Sigmoid colon (tissue), 7 donors: ENCODE data around the gene OR1J4. TPM values are rescaled to one million over a fixed set of nuclear protein-coding genes. Genes with fewer than 3 reads are reported as not detected.

Experiments
- DNase-seq: peaks from one replicate; pipeline ENCODE4 v3.0.0-alpha.2; 2019
- H3K27ac ChIP-seq, 4 donors: fragments of 200-600 bp; sonication (generic); one replicate each; pipeline ENCODE4 v1.5.1; 2016 to 2019; ENCODE audit warnings: mild to moderate bottlenecking in 1 of 4
- H3K27me3 ChIP-seq, 3 donors: fragments of 200-600 bp; sonication (generic); one replicate each; pipeline ENCODE4 v1.5.1; 2019; ENCODE audit warnings: mild to moderate bottlenecking in 1 of 3
- H3K36me3 ChIP-seq, 4 donors: fragments of 200-600 bp; sonication (generic); one replicate each; pipeline ENCODE4 v1.5.1; 2016 to 2019
- H3K4me1 ChIP-seq, 4 donors: fragments of 200-600 bp; sonication (generic); one replicate each; pipeline ENCODE4 v1.5.1; 2017 to 2019
- H3K4me3 ChIP-seq, 4 donors: fragments of 200-600 bp; sonication (generic); one replicate each; pipeline ENCODE4 v1.5.1; 2017 to 2019; ENCODE audit warnings: mild to moderate bottlenecking in 2 of 4, moderate library complexity in 1 of 4
- H3K9me3 ChIP-seq, 4 donors: fragments of 200-600 bp in 3 of 4; sonication (generic) in 3 of 4; one replicate each; pipeline versions ENCODE4 v1.5.1 to v1.6.1; 2013 to 2019
- EP300 ChIP-seq, 4 donors: sonication (generic); formaldehyde crosslinking; IDR thresholded peaks; one replicate each; pipeline ENCODE4 v1.6.1; 2017; ENCODE audit warnings: antibody characterized with exemption in 4 of 4
- POLR2A ChIP-seq, 2 donors: fragments of 450-650 bp; IDR thresholded peaks; one replicate each; pipeline ENCODE4 v1.6.1; 2016; ENCODE audit warnings: antibody characterized with exemption in 2 of 2, mild to moderate bottlenecking in 2 of 2, moderate library complexity in 2 of 2
- POLR2AphosphoS5 ChIP-seq, 4 donors: sonication (generic); formaldehyde crosslinking; IDR thresholded peaks; one replicate each; pipeline ENCODE4 v1.6.1; 2017; ENCODE audit warnings: antibody characterized with exemption in 4 of 4
- WGBS, 2 donors: extraction: QIAGEN DNeasy Blood & Tissue Kit; methylation state at CpG; one replicate each; pipeline ENCODE4 v1.1.7; 2013; 5-methylcytosine and 5-hydroxymethylcytosine counted together
- intact Hi-C: fragments of 100-400 bp; cut with DNase I; formaldehyde crosslinking; loops from one replicate; pipeline ENCODE4 v1.15.1; 2023
- polyA plus RNA-seq, 3 donors: library from polyadenylated mRNA; stranded (reverse); fragments of 200-250 nt; gene quantifications; one replicate each; pipeline ENCODE4 v1.2.3, GENCODE V29; 2013
- total RNA-seq, 4 donors: library from RNA; depleted of rRNA; stranded (reverse); fragments of >200 nt; gene quantifications; one replicate each; pipeline ENCODE4 v1.1.0, GENCODE V29; 2016
- TF ChIP-seq, protein P1 (sequence below), 4 experiments: fragments of 450-650 bp in 3 of 4; fragments of 200-600 bp in 1 of 4; IDR thresholded peaks; one replicate each; pipeline ENCODE4 v1.5.1; 2016 to 2019; ENCODE audit warnings: antibody characterized with exemption in 4 of 4, mild to moderate bottlenecking in 3 of 4, moderate library complexity in 2 of 4
- donor health status: healthy with polysubstance abuse.
- donor health status: Bipolar disorder and iron deficiency.
- donor health status: healthy.

Gene OR1J4
- total and polyA plus RNA-seq, 7 donors = not detected

DNA sequence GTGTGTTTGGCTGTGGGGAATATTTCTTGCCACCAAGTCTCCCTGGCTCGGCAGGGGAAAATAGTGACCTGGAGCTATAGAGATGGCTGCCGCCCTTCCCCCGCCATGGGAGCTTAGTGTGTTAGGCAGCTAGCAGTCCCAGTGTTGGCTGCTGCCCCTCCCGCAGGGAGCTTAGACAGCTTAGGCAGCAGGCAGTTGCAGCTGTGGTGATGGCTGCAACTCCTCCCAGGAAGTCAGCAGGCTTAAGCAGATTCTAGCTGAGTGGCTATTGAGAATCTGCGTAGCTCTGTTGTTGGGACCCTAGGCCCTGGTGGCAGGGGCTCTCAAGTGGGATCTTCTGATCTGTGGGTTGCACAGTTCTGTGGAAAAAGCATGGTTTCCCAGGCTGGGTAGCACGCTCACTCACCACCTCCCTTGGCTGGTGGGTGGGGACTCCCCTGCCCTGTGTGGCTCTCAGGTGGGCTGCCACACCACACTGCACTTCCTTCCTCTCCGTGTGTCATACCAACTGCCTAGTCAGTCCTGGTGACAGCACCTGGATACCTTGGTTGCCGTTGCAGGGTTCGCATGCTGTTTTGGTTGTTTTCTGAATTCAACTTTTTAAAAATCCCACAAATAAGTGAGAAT lies 43.3 kb downstream of the OR1J4 start:
- no peak for DNase-seq
- TF ChIP-seq, protein P1, sequence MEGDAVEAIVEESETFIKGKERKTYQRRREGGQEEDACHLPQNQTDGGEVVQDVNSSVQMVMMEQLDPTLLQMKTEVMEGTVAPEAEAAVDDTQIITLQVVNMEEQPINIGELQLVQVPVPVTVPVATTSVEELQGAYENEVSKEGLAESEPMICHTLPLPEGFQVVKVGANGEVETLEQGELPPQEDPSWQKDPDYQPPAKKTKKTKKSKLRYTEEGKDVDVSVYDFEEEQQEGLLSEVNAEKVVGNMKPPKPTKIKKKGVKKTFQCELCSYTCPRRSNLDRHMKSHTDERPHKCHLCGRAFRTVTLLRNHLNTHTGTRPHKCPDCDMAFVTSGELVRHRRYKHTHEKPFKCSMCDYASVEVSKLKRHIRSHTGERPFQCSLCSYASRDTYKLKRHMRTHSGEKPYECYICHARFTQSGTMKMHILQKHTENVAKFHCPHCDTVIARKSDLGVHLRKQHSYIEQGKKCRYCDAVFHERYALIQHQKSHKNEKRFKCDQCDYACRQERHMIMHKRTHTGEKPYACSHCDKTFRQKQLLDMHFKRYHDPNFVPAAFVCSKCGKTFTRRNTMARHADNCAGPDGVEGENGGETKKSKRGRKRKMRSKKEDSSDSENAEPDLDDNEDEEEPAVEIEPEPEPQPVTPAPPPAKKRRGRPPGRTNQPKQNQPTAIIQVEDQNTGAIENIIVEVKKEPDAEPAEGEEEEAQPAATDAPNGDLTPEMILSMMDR (IDR thresholded peaks at IDR 0.05) = no peak
- TF ChIP-seq POLR2A (IDR thresholded peaks at IDR 0.05) = no peak
- TF ChIP-seq POLR2AphosphoS5 (IDR thresholded peaks at IDR 0.05) = no peak
- TF ChIP-seq EP300 (IDR thresholded peaks at IDR 0.05) = no peak
- 49 to 53% methylated on average over 9 of the region's 9 CpGs for WGBS, 2 donors

DNA sequence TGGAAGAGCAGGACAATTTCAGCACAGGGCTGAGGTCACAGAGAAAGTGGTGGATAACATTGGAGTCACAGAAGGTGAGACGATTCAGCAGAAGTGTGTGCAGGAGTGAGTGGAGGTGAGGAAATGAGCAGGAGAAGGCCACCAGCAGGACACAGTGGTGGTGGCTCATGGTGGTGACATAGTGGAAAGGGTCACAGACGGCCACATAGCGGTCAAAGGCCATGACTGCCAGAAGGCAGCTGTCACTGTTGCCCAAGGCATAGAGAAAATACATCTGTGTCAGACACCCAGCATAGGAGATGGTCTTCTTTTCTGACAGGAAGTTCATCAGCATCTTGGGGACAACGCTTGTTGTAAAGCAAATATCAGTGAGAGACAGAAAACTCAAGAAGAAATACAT lies 49.0 kb downstream of the OR1J4 start:
- no peak for DNase-seq
- intact Hi-C loops = no loop called here
- Histone ChIP-seq H3K4me1 (no peaks in the 10 kb centered on the region), H3K27ac (no peak overlapping the region), H3K4me3 (no peak overlapping the region), H3K36me3 (no peaks in the 10 kb centered on the region), H3K27me3 (no peaks in the 10 kb centered on the region), H3K9me3 (no peaks in the 10 kb centered on the region)
- no peak for TF ChIP-seq EP300 (IDR thresholded peaks at IDR 0.05)
- TF ChIP-seq, protein P1 (IDR thresholded peaks at IDR 0.05) = no peak
- TF ChIP-seq POLR2A (IDR thresholded peaks at IDR 0.05) = no peak
- TF ChIP-seq POLR2AphosphoS5 (IDR thresholded peaks at IDR 0.05) = no peak
- 90 to 93% methylated on average over 4 of the region's 4 CpGs for WGBS, 2 donors

More for the DNA sequence above, 43.3 kb downstream of the OR1J4 start:
- H3K36me3 ChIP-seq = no peaks in the 10 kb centered on the region
- intact Hi-C loops = no loop called here
- no peak overlapping the region for H3K27ac ChIP-seq
- no peaks in the 10 kb centered on the region for H3K9me3 ChIP-seq
- no peaks in the 10 kb centered on the region for H3K27me3 ChIP-seq
- no peaks in the 10 kb centered on the region for H3K4me1 ChIP-seq
- no peak overlapping the region for H3K4me3 ChIP-seq

Other genes starting within 250 kb of the OR1J4 start
- 100 to 1,000 TPM in 2 of 4 donors, 10 to 100 TPM in 2; 72.6 to 150 (median 121) TPM for gene PTGS1, start 148.1 kb upstream of the OR1J4 start, total RNA-seq
- 10 to 100 TPM in 1 of 3 donors, 1 to 10 TPM in 2; 3.0 to 10.8 (median 4.2) TPM for gene PTGS1, start 148.1 kb upstream of the OR1J4 start, polyA plus RNA-seq
- not detected for gene OR1J1, start 41.2 kb upstream of the OR1J4 start, total RNA-seq
- not detected for gene OR1J1, start 41.2 kb upstream of the OR1J4 start, polyA plus RNA-seq
- under 1 TPM in 1 of 4 donors, not detected in 3; 0.68 TPM for gene OR1J2, start 8.3 kb upstream of the OR1J4 start, total RNA-seq
- gene OR1J2, start 8.3 kb upstream of the OR1J4 start, polyA plus RNA-seq = not detected
- not detected for gene OR1N1, start 8.2 kb downstream of the OR1J4 start, total RNA-seq
- not detected for gene OR1N1, start 8.2 kb downstream of the OR1J4 start, polyA plus RNA-seq
- not detected for gene OR1N2, start 34.0 kb downstream of the OR1J4 start, total RNA-seq
- gene OR1N2, start 34.0 kb downstream of the OR1J4 start, polyA plus RNA-seq = not detected
- gene OR1L8, start 64.2 kb downstream of the OR1J4 start, total RNA-seq = under 1 TPM in 1 of 4 donors, not detected in 3; 0.33 TPM
- gene OR1L8, start 64.2 kb downstream of the OR1J4 start, polyA plus RNA-seq = not detected
- gene OR1Q1, start 95.6 kb downstream of the OR1J4 start, total RNA-seq = not detected
- not detected for gene OR1Q1, start 95.6 kb downstream of the OR1J4 start, polyA plus RNA-seq
- not detected for gene OR1B1, start 138.5 kb downstream of the OR1J4 start, total RNA-seq
- not detected for gene OR1B1, start 138.5 kb downstream of the OR1J4 start, polyA plus RNA-seq
- gene OR1L1, start 142.6 kb downstream of the OR1J4 start, total RNA-seq = not detected
- not detected for gene OR1L1, start 142.6 kb downstream of the OR1J4 start, polyA plus RNA-seq
- not detected for gene OR1L3, start 156.0 kb downstream of the OR1J4 start, total RNA-seq
- not detected for gene OR1L3, start 156.0 kb downstream of the OR1J4 start, polyA plus RNA-seq
- gene OR1L4, start 204.8 kb downstream of the OR1J4 start, total RNA-seq = not detected
- gene OR1L4, start 204.8 kb downstream of the OR1J4 start, polyA plus RNA-seq = not detected
- gene OR1L6, start 223.2 kb downstream of the OR1J4 start, total RNA-seq = not detected
- not detected for gene OR1L6, start 223.2 kb downstream of the OR1J4 start, polyA plus RNA-seq